Right ventricle myocardium inferior (tissue), 1 donor: ENCODE results near the gene PPFIBP2. TPM values are rescaled to one million over a fixed set of nuclear protein-coding genes. Genes with fewer than 3 reads are reported as not detected.

Experiments used
- ATAC-seq: fragments of 200-7000 bp; cut with Tn5 transposase; one replicate; pipeline ENCODE4 v1.9.1; 2020; ENCODE audit warnings: mild to moderate bottlenecking, moderate library complexity
- DNase-seq: peaks from one replicate; pipeline ENCODE4 v3.0.0; 2021; ENCODE audit errors: missing footprints
- intact Hi-C: fragments of 100-400 bp; cut with DNase I; formaldehyde crosslinking; loops from one replicate; pipeline ENCODE4 v1.11.0; 2022
- total RNA-seq: library from RNA; stranded (reverse); fragmentation: NEBNext Ultra II Directional; extraction: Animal tissue kit (Norgen Biotek cat#: 25700); gene quantifications from one replicate; pipeline ENCODE4 v1.2.1, GENCODE V29; 2021
- donor health status: DM: no; HTN: yes; CAD: no; lungs with severe emphysema.

The PPFIBP2 gene
- total RNA-seq, 1 donor from 2014 or later: 21.4 TPM

GRCh38 chr11:7520981-7521487, 7.2 kb downstream of the PPFIBP2 start:
- ATAC-seq: peak; percentile 24
- DNase-seq: no peak
- intact Hi-C loops: no loop called here

- DNase-seq (no peak), ATAC-seq (no peak)
- intact Hi-C loops: no loop called here
These were observed 8.3 kb downstream of the PPFIBP2 start for GRCh38 chr11:7522121-7522520.

- no peak for ATAC-seq
- DNase-seq: no peak
- intact Hi-C loops: no loop called here
These were observed 8.7 kb downstream of the PPFIBP2 start for GRCh38 chr11:7522546-7522945.

GRCh38 chr11:7523416-7524210, 9.8 kb downstream of the PPFIBP2 start:
- intact Hi-C loops: no loop called here
- ATAC-seq (peak; percentile 68), DNase-seq (no peak)

GRCh38 chr11:7524462-7525235, 10.8 kb downstream of the PPFIBP2 start:
- DNase-seq: no peak
- ATAC-seq: no peak
- intact Hi-C loops: no loop called here

GRCh38 chr11:7525424-7525823, 11.6 kb downstream of the PPFIBP2 start:
- ATAC-seq (no peak), DNase-seq (no peak)
- intact Hi-C loops: no loop called here

GRCh38 chr11:7527029-7527428, 13.2 kb downstream of the PPFIBP2 start:
- intact Hi-C loops: no loop called here
- DNase-seq (no peak), ATAC-seq (no peak)

GRCh38 chr11:7528514-7529049, 14.8 kb downstream of the PPFIBP2 start:
- intact Hi-C loops: no loop called here
- ATAC-seq (no peak), DNase-seq (no peak)

GRCh38 chr11:7530013-7530640, 16.3 kb downstream of the PPFIBP2 start:
- intact Hi-C loops: no loop called here
- DNase-seq (no peak), ATAC-seq (no peak)

- intact Hi-C loops: no loop called here
- ATAC-seq (no peak), DNase-seq (no peak)
These were observed 17.2 kb downstream of the PPFIBP2 start for GRCh38 chr11:7531011-7531410.

GRCh38 chr11:7532405-7533145, 18.8 kb downstream of the PPFIBP2 start:
- no peak for DNase-seq
- ATAC-seq: no peak
- intact Hi-C loops: no loop called here

- DNase-seq (no peak), ATAC-seq (no peak)
- intact Hi-C loops: no loop called here
These were observed 19.6 kb downstream of the PPFIBP2 start for GRCh38 chr11:7533199-7534041.

- no peak for ATAC-seq
- intact Hi-C loops: no loop called here
These were observed 20.2 kb downstream of the PPFIBP2 start for GRCh38 chr11:7534042-7534378.

GRCh38 chr11:7536100-7536499, 22.3 kb downstream of the PPFIBP2 start:
- DNase-seq: no peak
- intact Hi-C loops: no loop called here
- no peak for ATAC-seq

More at GRCh38 chr11:7534042-7534378, 20.2 kb downstream of the PPFIBP2 start:
- DNase-seq: no peak

GRCh38 chr11:7537265-7537664, 23.5 kb downstream of the PPFIBP2 start:
- DNase-seq: no peak
- intact Hi-C loops: no loop called here
- ATAC-seq: no peak

GRCh38 chr11:7538031-7538430, 24.2 kb downstream of the PPFIBP2 start:
- ATAC-seq (peak; percentile 58), DNase-seq (no peak)
- intact Hi-C loops: no loop called here

- DNase-seq: no peak
- no peak for ATAC-seq
- intact Hi-C loops: no loop called here
These were observed 25.0 kb downstream of the PPFIBP2 start for GRCh38 chr11:7538466-7539454.
